GM21447 (cell line): ENCODE measurements around the gene VPREB3.

Experiments used
- ATAC-seq: cut with Tn5 transposase; IDR thresholded peaks from one replicate; pipeline ENCODE4 v1.9.1; 2021; ENCODE audit not compliant: unreplicated experiment

VPREB3 gene

GRCh38 chr22:23754220-23754919 lies at the start of gene VPREB3:
Gene VPREB3, minus strand, starts transcription at chr22:23754425. Its CDS starts 62 bp downstream, at chr22:23754363.
- ATAC-seq: no peak

GRCh38 chr22:23803001-23803819 lies 49.0 kb upstream of the VPREB3 start:
- ATAC-seq: no peak

- ATAC-seq: no peak
These were observed 47.7 kb upstream of the VPREB3 start for GRCh38 chr22:23801886-23802377.

- no peak for ATAC-seq
These were observed 47.1 kb upstream of the VPREB3 start for GRCh38 chr22:23801238-23801821.

- peak; percentile 57 for ATAC-seq
These were observed 46.3 kb upstream of the VPREB3 start for GRCh38 chr22:23800297-23801237.

GRCh38 chr22:23796461-23796860 lies 42.2 kb upstream of the VPREB3 start:
- ATAC-seq: no peak

- no peak for ATAC-seq
These were observed 39.1 kb upstream of the VPREB3 start for GRCh38 chr22:23793326-23793725.

GRCh38 chr22:23791738-23792645 lies 37.8 kb upstream of the VPREB3 start:
- no peak for ATAC-seq

- no peak for ATAC-seq
These were observed 36.9 kb upstream of the VPREB3 start for GRCh38 chr22:23790819-23791737.

GRCh38 chr22:23789638-23790037 lies 35.4 kb upstream of the VPREB3 start:
- ATAC-seq: no peak

GRCh38 chr22:23789121-23789520 lies 34.9 kb upstream of the VPREB3 start:
- ATAC-seq: no peak

- no peak for ATAC-seq
These were observed 33.7 kb upstream of the VPREB3 start for GRCh38 chr22:23787910-23788309.

GRCh38 chr22:23787600-23787896 lies 33.3 kb upstream of the VPREB3 start:
- ATAC-seq: no peak

- ATAC-seq: peak; percentile 61
These were observed 32.8 kb upstream of the VPREB3 start, which contains the start of gene SMARCB1 for GRCh38 chr22:23786752-23787599. Gene SMARCB1, plus strand, starts transcription at chr22:23786966. Its CDS starts 204 bp downstream, at chr22:23787170.

GRCh38 chr22:23786261-23786710 lies 32.1 kb upstream of the VPREB3 start:
- no peak for ATAC-seq

- no peak for ATAC-seq
These were observed 30.0 kb upstream of the VPREB3 start for GRCh38 chr22:23784215-23784732.
